Tibial artery (tissue), 4 donors: ENCODE results near the gene NIPSNAP2.
A peak's percentile ranks its signal among the peaks of the same experiment; 100 is the strongest.

Experiments
- DNase-seq, 2 donors: peaks; one replicate each; pipeline ENCODE4 v3.0.0-alpha.2; 2019
- H3K27ac ChIP-seq, 2 donors: fragments of 200-600 bp; sonication (generic) in 1 of 2; 1 replicate in 1 of 2; 2 replicates in 1 of 2; pipeline ENCODE4 v1.5.1; 2018 to 2019; ENCODE audit warnings: mild to moderate bottlenecking in 1 of 2
- H3K27me3 ChIP-seq, 2 donors: fragments of 200-600 bp; sonication (generic) in 1 of 2; one replicate each; pipeline versions ENCODE4 v1.5.1 to v1.6.0; 2016 to 2019
- H3K36me3 ChIP-seq, 3 donors: fragments of 200-600 bp; sonication (generic) in 2 of 3; one replicate each; pipeline ENCODE4 v1.5.1; 2016 to 2019; ENCODE audit warnings: mild to moderate bottlenecking in 2 of 3
- H3K4me1 ChIP-seq, 4 donors: fragments of 200-600 bp; sonication (generic) in 2 of 4; 1 replicate in 3 of 4; 2 replicates in 1 of 4; pipeline ENCODE4 v1.5.1; 2016 to 2019
- H3K4me3 ChIP-seq, 2 donors: fragments of 200-600 bp; sonication (generic) in 1 of 2; 1 replicate in 1 of 2; 2 replicates in 1 of 2; pipeline ENCODE4 v1.5.1; 2018 to 2019; ENCODE audit warnings: mild to moderate bottlenecking in 2 of 2
- H3K9me3 ChIP-seq, 3 donors: fragments of 200-600 bp; sonication (generic) in 1 of 3; one replicate each; pipeline ENCODE4 v1.5.1; 2016 to 2019
- CTCF ChIP-seq, 2 experiments: fragments of 200-600 bp in 1 of 2; fragments of 450-650 bp in 1 of 2; IDR thresholded peaks; one replicate each; pipeline ENCODE4 v1.5.1; 2017 to 2019; ENCODE audit warnings: antibody characterized with exemption in 2 of 2, mild to moderate bottlenecking in 1 of 2, moderate library complexity in 1 of 2
- intact Hi-C: fragments of 100-400 bp; cut with DNase I; formaldehyde crosslinking; loops from one replicate; pipeline ENCODE4 v1.15.0; 2023; ENCODE audit warnings: low total_unique reads

The NIPSNAP2 gene

GRCh38 chr7:55964261-55965099 is at the start of gene NIPSNAP2:
Gene NIPSNAP2 (plus strand): TSS chr7:55964585. CDS start chr7:55964610, 25 bp downstream.
- Histone ChIP-seq H3K4me1 (peaks cover 0 to 29% (median 16%) of the 10 kb centered on the region in 4 donors), H3K27me3 (no peaks in the 10 kb centered on the region), H3K27ac (peak within 1 kb of the TSS; percentile 94 to 97), H3K9me3 (no peaks in the 10 kb centered on the region), H3K4me3 (peak within 1 kb of the TSS; percentile 72 to 88), H3K36me3 (peaks cover 0 to 20% (median 0%) of the 10 kb centered on the region in 3 donors)
- intact Hi-C loops: loop anchor here (10.0 kb wide), 1 partner anchor 80 kb away; the partner anchor contains the start of gene ZNF713
- DNase-seq: peak; percentile 51 to 83
- TF ChIP-seq CTCF (IDR thresholded peaks at IDR 0.05): peak; percentile 21 to 93

- Histone ChIP-seq H3K4me3 (no peak overlapping the region), H3K9me3 (no peaks in the 10 kb centered on the region), H3K27me3 (no peaks in the 10 kb centered on the region), H3K4me1 (no peaks in the 10 kb centered on the region), H3K36me3 (peaks cover 15 to 24% (median 22%) of the 10 kb centered on the region in 3 donors), H3K27ac (no peak overlapping the region)
- intact Hi-C loops: no loop called here
- TF ChIP-seq CTCF (IDR thresholded peaks at IDR 0.05): no peak
- DNase-seq: no peak
Observed at GRCh38 chr7:55917771-55918170, 46.6 kb upstream of the NIPSNAP2 start.

- no peaks in the 10 kb centered on the region for H3K9me3 ChIP-seq
- H3K4me1 ChIP-seq: no peaks in the 10 kb centered on the region
- no peak overlapping the region for H3K4me3 ChIP-seq
- no peak overlapping the region for H3K27ac ChIP-seq
- peaks cover 19 to 39% (median 29%) of the 10 kb centered on the region in 3 donors for H3K36me3 ChIP-seq
- intact Hi-C loops: no loop called here
- H3K27me3 ChIP-seq: no peaks in the 10 kb centered on the region
- no peak for DNase-seq
- no peak for TF ChIP-seq CTCF (IDR thresholded peaks at IDR 0.05)
Observed at GRCh38 chr7:55928006-55928767, 36.2 kb upstream of the NIPSNAP2 start.

- intact Hi-C loops: no loop called here
- no peak overlapping the region for H3K27ac ChIP-seq
- H3K36me3 ChIP-seq: peaks cover 5 to 37% (median 14%) of the 10 kb centered on the region in 3 donors
- no peak for TF ChIP-seq CTCF (IDR thresholded peaks at IDR 0.05)
- DNase-seq: no peak
- peaks cover 0 to 5% (median 0%) of the 10 kb centered on the region in 3 donors for H3K9me3 ChIP-seq
- H3K4me3 ChIP-seq: no peak overlapping the region
- H3K27me3 ChIP-seq: no peaks in the 10 kb centered on the region
- no peaks in the 10 kb centered on the region for H3K4me1 ChIP-seq
Observed at GRCh38 chr7:55931421-55932151, 32.8 kb upstream of the NIPSNAP2 start.

GRCh38 chr7:55939514-55940123 is 24.8 kb upstream of the NIPSNAP2 start:
- H3K27ac ChIP-seq: no peak overlapping the region
- no peak for DNase-seq
- H3K9me3 ChIP-seq: peaks cover 6 to 40% (median 33%) of the 10 kb centered on the region in 3 donors
- no peaks in the 10 kb centered on the region for H3K27me3 ChIP-seq
- intact Hi-C loops: no loop called here
- no peak for TF ChIP-seq CTCF (IDR thresholded peaks at IDR 0.05)
- no peak overlapping the region for H3K4me3 ChIP-seq
- H3K36me3 ChIP-seq: peaks cover 11 to 55% (median 23%) of the 10 kb centered on the region in 3 donors
- H3K4me1 ChIP-seq: no peaks in the 10 kb centered on the region
